Stimulated activated naive CD8-positive, alpha-beta T cell treated with anti-CD3 and anti-CD28 coated beads, Interleukin-15, Interleukin-2, amounts not matched to agents 100 U/mL and 50 U/mL, for 24 hours (primary cell): Measurements from ENCODE around the gene LRRC15.

Source experiments
- ATAC-seq: fragments of 150-1000 bp; cut with Tn5 transposase; one replicate; pipeline ENCODE4 v1.10.0; 2021
- DNase-seq: peaks from one replicate; pipeline ENCODE4 v3.0.0; 2021

LRRC15 gene

GRCh38 chr3:194315088-194315964 is 54.2 kb downstream of the LRRC15 start:
- DNase-seq (peak; percentile 89), ATAC-seq (peak; percentile 84)

DNA sequence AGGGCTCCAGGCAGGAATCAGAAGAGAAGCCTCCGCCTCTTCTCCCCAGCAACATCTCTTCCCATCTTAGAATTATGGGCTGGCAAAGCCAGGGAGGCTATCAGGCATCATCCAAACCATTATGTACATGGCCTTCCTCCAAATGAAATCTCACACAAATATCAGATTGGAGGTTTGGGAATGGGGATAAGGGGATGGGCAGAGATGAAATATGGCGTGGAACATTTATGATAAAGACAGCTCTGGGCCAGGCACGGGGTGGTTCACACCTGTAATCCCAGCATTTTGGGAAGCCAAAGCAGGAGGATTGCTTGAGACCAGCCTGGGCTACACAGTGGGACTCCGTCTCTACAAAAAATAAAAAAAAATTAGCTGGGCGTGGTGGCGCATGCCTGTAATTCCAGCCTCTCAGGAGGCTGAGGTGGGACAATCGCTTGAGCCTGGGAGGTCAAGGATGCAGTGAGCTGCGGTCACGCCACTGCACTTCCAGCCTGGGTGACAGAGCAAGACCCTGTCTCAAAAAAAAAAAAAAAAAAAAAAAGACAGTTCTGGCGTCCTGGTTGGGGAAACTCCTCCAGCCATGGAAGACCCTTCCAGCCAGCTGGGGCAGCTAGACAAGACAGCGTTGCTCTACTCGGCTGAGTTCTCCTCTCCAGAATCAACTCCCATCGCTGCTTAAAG is 55.0 kb downstream of the LRRC15 start:
- ATAC-seq, result no peak

DNA sequence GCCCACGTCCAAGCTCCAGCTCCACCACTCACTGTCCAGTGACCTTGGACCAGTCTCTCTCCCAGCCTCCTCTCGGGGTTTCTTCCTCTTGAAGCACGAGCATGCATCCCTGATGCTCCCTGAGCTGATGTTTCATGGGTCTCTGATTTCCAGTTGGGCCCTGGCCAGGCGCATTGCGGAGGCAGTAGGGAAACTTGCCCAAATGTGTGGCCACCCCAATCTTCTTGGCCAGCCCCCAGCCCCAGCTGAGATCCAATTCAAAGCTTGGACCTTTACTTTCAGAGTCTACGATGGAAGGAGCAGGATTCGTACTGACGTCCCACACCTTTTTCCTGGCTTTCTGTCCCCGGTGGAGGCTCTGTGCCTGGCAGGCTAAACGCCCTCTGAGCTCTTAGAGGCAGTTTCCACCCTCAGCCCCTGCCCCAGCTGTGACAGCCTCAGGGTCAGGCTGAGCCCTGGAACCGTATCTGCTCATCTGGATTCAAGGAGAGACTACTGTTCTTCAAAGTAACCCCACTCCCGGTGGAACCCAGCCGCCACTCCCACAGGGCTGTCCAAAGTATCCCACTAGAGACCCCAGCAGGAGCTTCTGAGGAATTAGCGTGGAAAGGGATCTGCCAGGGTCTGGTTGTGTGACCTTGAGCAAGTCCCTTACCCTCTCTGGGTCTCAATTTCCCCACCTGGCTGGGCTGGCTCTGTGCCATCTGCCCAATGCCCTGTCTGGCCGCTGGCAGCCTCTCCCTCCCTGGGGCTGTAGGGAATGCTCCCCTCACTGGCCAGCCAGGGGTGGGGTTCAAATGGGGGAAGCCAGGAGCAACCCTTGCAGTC is 55.8 kb downstream of the LRRC15 start:
- no peak for DNase-seq
- no peak for ATAC-seq

More for the DNA sequence above, 55.0 kb downstream of the LRRC15 start:
- DNase-seq, result no peak

DNA sequence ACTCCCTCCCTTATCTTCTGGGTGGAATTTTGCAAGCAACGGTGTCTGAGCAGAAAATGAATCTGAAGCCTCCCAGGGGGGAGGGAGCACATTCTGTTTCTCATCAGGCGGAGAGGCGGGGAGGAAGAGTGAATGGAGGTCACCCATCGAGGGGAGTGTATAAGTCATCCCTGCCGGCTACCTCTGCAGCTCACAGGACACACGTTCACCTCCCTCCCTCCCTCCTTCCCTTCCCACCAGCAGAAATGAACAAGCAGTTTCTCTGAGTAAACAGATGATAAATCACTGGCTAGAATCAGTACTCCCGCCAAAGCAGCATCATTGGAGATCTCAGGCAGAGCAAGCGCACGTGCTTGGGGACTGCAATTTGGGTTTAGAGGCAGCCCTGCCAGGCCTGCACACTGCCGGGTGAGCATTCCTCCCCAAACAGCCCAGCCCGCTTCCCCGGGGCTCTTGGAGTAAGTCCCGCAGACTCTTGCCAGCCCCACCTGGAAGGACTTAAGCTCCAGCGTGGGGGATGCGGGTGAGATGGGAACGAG is 56.7 kb downstream of the LRRC15 start:
- ATAC-seq (no peak), DNase-seq (no peak)

- no peak for ATAC-seq
- DNase-seq, result no peak
These were observed 57.3 kb downstream of the LRRC15 start for GRCh38 chr3:194312186-194312742.

- no peak for ATAC-seq
- DNase-seq, result no peak
These were observed 58.5 kb downstream of the LRRC15 start for GRCh38 chr3:194311000-194311399.

DNA sequence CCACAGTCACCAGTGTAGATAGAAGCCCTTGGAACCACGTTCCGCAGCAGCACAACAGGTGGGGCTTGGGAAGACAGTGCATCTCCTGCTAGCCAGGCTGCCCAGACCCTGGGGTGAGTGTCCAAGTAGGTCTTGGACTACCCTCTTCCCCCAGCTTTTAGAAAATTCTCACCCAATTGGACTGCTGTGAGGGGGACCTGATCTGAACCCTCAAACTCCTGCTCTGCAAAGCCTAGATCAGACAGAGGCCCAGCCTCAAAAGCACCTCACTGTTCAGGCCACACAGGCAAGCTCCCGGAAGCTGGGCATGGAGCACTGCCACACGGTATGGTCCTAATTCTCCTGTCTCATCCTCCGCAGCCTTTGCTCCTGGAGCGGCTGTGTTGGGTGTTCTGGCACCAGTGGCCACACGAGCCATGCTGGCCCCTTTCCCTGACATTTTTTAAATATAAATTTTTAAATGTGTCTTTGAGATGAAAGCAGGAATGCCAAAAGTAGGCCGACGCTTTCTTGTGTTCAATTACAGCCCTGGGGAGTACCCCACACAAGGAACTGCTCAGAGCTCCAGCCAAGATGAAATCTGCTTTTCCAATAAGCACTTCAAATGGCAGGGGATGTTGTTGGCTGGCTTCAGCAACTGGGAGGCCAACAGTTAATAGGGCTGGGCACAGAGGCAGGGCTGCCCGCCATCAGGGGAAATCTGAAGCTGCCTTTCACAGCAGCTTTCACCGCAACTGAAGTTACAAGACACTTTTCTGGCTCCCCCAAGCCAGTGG is 59.3 kb downstream of the LRRC15 start:
- ATAC-seq (no peak), DNase-seq (no peak)

GRCh38 chr3:194308601-194309449 is 60.7 kb downstream of the LRRC15 start:
- ATAC-seq (no peak), DNase-seq (no peak)

DNA sequence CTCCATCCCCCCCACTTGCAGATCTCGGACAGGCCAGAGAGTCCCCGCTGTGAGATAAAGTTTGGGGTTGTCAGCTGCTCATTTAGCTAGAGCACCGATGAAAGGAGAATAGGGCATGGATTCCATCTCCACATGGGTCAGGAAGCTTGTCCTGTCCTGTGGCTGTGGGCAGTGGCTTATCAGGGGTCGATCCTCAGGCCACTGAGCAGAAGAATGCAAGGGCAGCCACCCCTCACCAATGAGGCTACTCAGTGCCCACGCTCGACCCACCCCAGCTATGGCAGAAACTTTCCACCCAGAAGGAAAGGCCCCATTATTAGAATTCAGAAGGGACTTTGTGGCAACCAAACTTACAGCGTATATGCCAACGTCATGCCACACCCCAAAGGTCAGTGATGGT is 61.7 kb downstream of the LRRC15 start:
- ATAC-seq (no peak), DNase-seq (no peak)

DNA sequence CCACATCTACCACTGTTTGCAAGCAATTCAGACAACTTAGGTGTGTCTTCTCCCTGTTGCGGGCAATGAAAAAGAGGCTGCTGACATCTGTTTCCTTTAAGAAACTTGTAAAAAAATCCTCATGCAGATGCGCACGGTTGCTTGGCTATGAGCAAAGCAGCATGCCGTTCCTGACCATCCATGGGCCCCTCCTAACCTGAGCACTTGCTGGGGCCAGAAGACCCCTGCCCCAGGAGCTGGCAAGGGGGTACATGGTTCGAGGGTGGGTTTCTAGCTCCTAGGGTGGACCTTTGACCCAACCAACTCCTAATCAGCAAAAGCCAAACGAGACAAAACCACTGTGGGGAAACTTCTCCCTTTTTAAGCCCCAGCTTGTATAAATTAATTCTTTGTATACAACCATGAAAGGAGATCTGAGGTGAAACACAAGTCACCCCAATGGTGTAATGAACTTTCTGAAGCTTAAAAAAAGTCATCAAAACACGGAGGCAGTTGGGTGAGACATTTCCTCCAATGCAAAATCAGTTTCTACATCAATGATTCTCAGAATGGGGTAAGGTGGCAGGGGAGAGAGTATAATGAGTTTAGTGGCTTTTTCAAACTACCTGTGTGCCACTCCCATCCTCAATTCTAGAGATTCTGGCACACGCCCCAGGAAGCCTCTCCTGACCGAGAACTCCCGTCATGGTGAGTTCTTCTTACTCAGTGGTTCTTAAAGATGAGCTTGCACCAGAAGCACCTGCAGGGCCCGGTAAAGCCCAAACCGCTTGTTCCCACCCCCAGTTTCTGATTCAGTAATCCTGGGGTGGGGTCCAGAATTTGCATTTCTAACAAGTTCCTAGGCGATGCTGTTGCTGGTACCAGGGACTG is 62.5 kb downstream of the LRRC15 start:
- peak; percentile 56 for ATAC-seq

GRCh38 chr3:194306109-194306686 is 63.3 kb downstream of the LRRC15 start:
- peak; percentile 65 for ATAC-seq
- DNase-seq, result peak; percentile 60

More for the DNA sequence above, 62.5 kb downstream of the LRRC15 start:
- DNase-seq, result no peak

- ATAC-seq, result no peak
- DNase-seq, result no peak
These were observed 64.0 kb downstream of the LRRC15 start for GRCh38 chr3:194305356-194306108.
